HepG2 (cell line): ENCODE data around the gene PTK7. TPM values are rescaled to one million over a fixed set of nuclear protein-coding genes. Genes with fewer than 3 reads are reported as not detected.

ENCODE experiments used
- CHCHD3 ChIP-seq: sonication (generic); formaldehyde crosslinking; IDR thresholded peaks from 2 replicates; pipeline ENCODE4 v1.8.0; 2022; ENCODE audit warnings: mild to moderate bottlenecking, missing genetic modification reagents, moderate library complexity
- GATAD1 ChIP-seq: IDR thresholded peaks from 2 replicates; pipeline ENCODE4 v1.6.1; 2016; ENCODE audit warnings: missing genetic modification reagents, missing compliant biosample characterization
- GPN1 ChIP-seq: sonication (generic); formaldehyde crosslinking; IDR thresholded peaks from 2 replicates; pipeline ENCODE4 v1.5.1; 2020; ENCODE audit warnings: missing genetic modification reagents, borderline replicate concordance
- HIVEP1 ChIP-seq: sonication (generic); formaldehyde crosslinking; IDR thresholded peaks from 2 replicates; pipeline ENCODE4 v1.4.0; 2020; ENCODE audit warnings: mild to moderate bottlenecking, missing genetic modification reagents
- KLF15 ChIP-seq: sonication (generic); formaldehyde crosslinking; IDR thresholded peaks from 2 replicates; pipeline ENCODE4 v1.8.1; 2023; ENCODE audit warnings: borderline replicate concordance, mild to moderate bottlenecking, inconsistent platforms, missing genetic modification reagents, mixed read lengths
- SALL2 ChIP-seq: sonication (generic); formaldehyde crosslinking; IDR thresholded peaks from 2 replicates; pipeline ENCODE4 v1.8.1; 2023; ENCODE audit warnings: mild to moderate bottlenecking, missing genetic modification reagents, inconsistent platforms
- SMARCE1 ChIP-seq: fragments of 450-650 bp; IDR thresholded peaks from 2 replicates; pipeline ENCODE4 v1.6.1; 2017; ENCODE audit warnings: borderline replicate concordance
- TGIF2 ChIP-seq: IDR thresholded peaks from 2 replicates; pipeline ENCODE4 v1.6.1; 2016; ENCODE audit warnings: control low read depth, missing compliant biosample characterization
- ZNF205 ChIP-seq: IDR thresholded peaks from 2 replicates; pipeline ENCODE4 v1.6.1; 2018; ENCODE audit warnings: missing biosample characterization, missing genetic modification reagents
- ZNF350 ChIP-seq: sonication (generic); formaldehyde crosslinking; IDR thresholded peaks from 2 replicates; pipeline ENCODE4 v1.4.0; 2020; ENCODE audit warnings: mild to moderate bottlenecking, low read depth, missing genetic modification reagents, borderline replicate concordance
- ZNF367 ChIP-seq: sonication (generic); formaldehyde crosslinking; IDR thresholded peaks from 2 replicates; pipeline ENCODE4 v1.4.0; 2020; ENCODE audit warnings: missing genetic modification reagents, borderline replicate concordance
- ZNF496 ChIP-seq: sonication (generic); formaldehyde crosslinking; IDR thresholded peaks from 2 replicates; pipeline ENCODE4 v1.8.1; 2023; ENCODE audit warnings: mild to moderate bottlenecking, moderate library complexity, missing genetic modification reagents; ENCODE audit not compliant: insufficient replicate concordance
- ZNF569 ChIP-seq: sonication (generic); formaldehyde crosslinking; IDR thresholded peaks from 2 replicates; pipeline ENCODE4 v1.5.0; 2020; ENCODE audit warnings: mild to moderate bottlenecking, missing genetic modification reagents, moderate library complexity, borderline replicate concordance
- ZSCAN20 ChIP-seq: sonication (generic); formaldehyde crosslinking; IDR thresholded peaks from 2 replicates; pipeline ENCODE4 v1.4.0; 2020; ENCODE audit warnings: missing genetic modification reagents, mild to moderate bottlenecking, borderline replicate concordance
- polyA plus RNA-seq, 8 experiments: library from polyadenylated mRNA; depleted of rRNA in 3 of 8; stranded (reverse) in 7 of 8; unstranded in 1 of 8; fragments of >200 nt; fragmentation: Illumina TruSeq in 4 of 8; extraction: Trizol in 4 of 8; gene quantifications; 2 replicates each; pipeline versions ENCODE4 v1.2.1 to v1.2.3, GENCODE V29; 2011 to 2016; ENCODE audit warnings: low read depth in 4 of 8, missing spikeins in 1 of 8, mixed read lengths in 1 of 8; ENCODE audit not compliant: insufficient read depth in 1 of 8
- total RNA-seq, 5 experiments: library from RNA; depleted of rRNA; stranded (reverse); fragments of >200 nt; fragmentation: Illumina TruSeq; extraction: Trizol; gene quantifications; 2 replicates each; pipeline ENCODE4 v1.2.3, GENCODE V29; 2016; ENCODE audit warnings: low read depth in 1 of 5
- TF ChIP-seq, protein P1 (sequence below): sonication (generic); formaldehyde crosslinking; conservative IDR thresholded peaks from 2 replicates; pipeline ENCODE4 v1.4.0; 2020; ENCODE audit warnings: missing genetic modification reagents
- TF ChIP-seq, protein P2 (sequence below): sonication (generic); formaldehyde crosslinking; IDR thresholded peaks from 2 replicates; pipeline ENCODE4 v1.4.0; 2020; ENCODE audit warnings: missing genetic modification reagents
- TF ChIP-seq, protein P3 (sequence below): sonication (generic); formaldehyde crosslinking; IDR thresholded peaks from 2 replicates; pipeline ENCODE4 v1.5.0; 2020; ENCODE audit warnings: missing genetic modification reagents
- TF ChIP-seq, protein P4 (sequence below): sonication (generic); formaldehyde crosslinking; IDR thresholded peaks from 2 replicates; pipeline ENCODE4 v1.5.1; 2020; ENCODE audit warnings: missing genetic modification reagents, mild to moderate bottlenecking, borderline replicate concordance
- TF ChIP-seq, protein P5 (sequence below): sonication (generic); formaldehyde crosslinking; IDR thresholded peaks from 2 replicates; pipeline ENCODE4; 2020; ENCODE audit warnings: missing genetic modification reagents, mild to moderate bottlenecking, borderline replicate concordance

PTK7 gene
- total and polyA plus RNA-seq, 2 of the 13 experiments (the other 11 are each of a cell fraction or from before 2014, with no cell fraction given), result 98.5 to 99.8 TPM

DNA sequence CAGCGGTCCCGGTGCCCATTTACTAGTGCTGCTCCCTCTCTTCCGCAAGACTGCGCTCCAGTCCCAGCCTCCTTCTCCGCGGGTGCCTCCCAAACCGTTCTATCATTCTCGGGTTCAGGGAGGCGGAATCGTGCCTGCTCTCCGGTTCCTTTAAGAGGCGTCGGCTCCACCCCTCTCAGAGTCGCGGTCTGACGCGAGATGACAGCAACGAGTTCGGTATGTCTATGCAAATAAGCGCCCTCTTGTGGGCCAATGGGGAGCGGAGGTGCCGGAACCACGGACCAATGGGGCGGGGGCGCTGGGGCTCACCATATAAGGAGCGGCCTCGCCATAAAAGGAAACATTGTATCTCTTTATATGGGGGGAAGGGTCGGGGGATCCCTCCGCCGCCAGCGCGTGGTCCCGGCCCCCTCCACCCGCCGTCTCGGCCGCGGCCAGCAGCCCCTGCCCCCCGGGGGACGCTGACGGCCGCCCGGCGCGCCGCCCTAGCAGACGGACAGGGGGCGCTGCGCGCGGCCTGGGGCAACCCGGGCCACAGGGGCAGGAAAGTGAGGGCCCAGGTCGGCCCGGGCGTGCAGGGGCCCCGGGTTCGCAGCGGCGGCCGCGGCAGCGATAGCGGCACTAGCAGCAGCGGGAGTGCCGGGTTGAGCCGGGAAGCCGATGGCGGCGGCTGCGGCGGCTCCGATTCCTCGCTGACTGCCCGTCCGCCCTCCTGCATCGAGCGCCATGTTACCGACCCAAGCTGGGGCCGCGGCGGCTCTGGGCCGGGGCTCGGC, 95.0 kb downstream of the PTK7 start, which contains the start of gene SRF (continued):
- TF ChIP-seq, protein P1, sequence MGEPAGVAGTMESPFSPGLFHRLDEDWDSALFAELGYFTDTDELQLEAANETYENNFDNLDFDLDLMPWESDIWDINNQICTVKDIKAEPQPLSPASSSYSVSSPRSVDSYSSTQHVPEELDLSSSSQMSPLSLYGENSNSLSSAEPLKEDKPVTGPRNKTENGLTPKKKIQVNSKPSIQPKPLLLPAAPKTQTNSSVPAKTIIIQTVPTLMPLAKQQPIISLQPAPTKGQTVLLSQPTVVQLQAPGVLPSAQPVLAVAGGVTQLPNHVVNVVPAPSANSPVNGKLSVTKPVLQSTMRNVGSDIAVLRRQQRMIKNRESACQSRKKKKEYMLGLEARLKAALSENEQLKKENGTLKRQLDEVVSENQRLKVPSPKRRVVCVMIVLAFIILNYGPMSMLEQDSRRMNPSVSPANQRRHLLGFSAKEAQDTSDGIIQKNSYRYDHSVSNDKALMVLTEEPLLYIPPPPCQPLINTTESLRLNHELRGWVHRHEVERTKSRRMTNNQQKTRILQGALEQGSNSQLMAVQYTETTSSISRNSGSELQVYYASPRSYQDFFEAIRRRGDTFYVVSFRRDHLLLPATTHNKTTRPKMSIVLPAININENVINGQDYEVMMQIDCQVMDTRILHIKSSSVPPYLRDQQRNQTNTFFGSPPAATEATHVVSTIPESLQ (CRISPR knock-in tag), result no peak
- TF ChIP-seq GPN1 (CRISPR knock-in tag) (no peak), SMARCE1 (no peak), HIVEP1 (CRISPR knock-in tag) (peak; percentile 98), ZNF350 (no peak; the same call in 1 of the 2 replicates), ZNF367 (CRISPR knock-in tag) (peak; percentile 75; the same call in 1 of the 2 replicates), TGIF2 (CRISPR knock-in tag) (0 out of 2 replicates have a peak, but pooled peaks have one; percentile 27), SALL2 (peak; percentile 94), ZNF496 (CRISPR knock-in tag) (no peak), ZNF569 (CRISPR knock-in tag) (no peak), ZSCAN20 (CRISPR knock-in tag) (peak; percentile 62), KLF15 (CRISPR knock-in tag) (no peak), ZNF205 (CRISPR knock-in tag) (peak; percentile 12; the same call in 1 of the 2 replicates), CHCHD3 (no peak; the same call in 1 of the 2 replicates), GATAD1 (CRISPR knock-in tag) (peak; percentile 53; the same call in 1 of the 2 replicates)
- TF ChIP-seq, protein P2, sequence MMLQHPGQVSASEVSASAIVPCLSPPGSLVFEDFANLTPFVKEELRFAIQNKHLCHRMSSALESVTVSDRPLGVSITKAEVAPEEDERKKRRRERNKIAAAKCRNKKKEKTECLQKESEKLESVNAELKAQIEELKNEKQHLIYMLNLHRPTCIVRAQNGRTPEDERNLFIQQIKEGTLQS (CRISPR knock-in tag), result 0 out of 2 replicates have a peak, but pooled peaks have one; percentile 7
- TF ChIP-seq, protein P3, sequence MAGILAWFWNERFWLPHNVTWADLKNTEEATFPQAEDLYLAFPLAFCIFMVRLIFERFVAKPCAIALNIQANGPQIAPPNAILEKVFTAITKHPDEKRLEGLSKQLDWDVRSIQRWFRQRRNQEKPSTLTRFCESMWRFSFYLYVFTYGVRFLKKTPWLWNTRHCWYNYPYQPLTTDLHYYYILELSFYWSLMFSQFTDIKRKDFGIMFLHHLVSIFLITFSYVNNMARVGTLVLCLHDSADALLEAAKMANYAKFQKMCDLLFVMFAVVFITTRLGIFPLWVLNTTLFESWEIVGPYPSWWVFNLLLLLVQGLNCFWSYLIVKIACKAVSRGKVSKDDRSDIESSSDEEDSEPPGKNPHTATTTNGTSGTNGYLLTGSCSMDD, result 0 out of 2 replicates have a peak, but pooled peaks have one; percentile 66
- TF ChIP-seq, protein P4, sequence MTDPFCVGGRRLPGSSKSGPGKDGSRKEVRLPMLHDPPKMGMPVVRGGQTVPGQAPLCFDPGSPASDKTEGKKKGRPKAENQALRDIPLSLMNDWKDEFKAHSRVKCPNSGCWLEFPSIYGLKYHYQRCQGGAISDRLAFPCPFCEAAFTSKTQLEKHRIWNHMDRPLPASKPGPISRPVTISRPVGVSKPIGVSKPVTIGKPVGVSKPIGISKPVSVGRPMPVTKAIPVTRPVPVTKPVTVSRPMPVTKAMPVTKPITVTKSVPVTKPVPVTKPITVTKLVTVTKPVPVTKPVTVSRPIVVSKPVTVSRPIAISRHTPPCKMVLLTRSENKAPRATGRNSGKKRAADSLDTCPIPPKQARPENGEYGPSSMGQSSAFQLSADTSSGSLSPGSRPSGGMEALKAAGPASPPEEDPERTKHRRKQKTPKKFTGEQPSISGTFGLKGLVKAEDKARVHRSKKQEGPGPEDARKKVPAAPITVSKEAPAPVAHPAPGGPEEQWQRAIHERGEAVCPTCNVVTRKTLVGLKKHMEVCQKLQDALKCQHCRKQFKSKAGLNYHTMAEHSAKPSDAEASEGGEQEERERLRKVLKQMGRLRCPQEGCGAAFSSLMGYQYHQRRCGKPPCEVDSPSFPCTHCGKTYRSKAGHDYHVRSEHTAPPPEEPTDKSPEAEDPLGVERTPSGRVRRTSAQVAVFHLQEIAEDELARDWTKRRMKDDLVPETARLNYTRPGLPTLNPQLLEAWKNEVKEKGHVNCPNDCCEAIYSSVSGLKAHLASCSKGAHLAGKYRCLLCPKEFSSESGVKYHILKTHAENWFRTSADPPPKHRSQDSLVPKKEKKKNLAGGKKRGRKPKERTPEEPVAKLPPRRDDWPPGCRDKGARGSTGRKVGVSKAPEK (CRISPR knock-in tag), result no peak
- TF ChIP-seq, protein P5, sequence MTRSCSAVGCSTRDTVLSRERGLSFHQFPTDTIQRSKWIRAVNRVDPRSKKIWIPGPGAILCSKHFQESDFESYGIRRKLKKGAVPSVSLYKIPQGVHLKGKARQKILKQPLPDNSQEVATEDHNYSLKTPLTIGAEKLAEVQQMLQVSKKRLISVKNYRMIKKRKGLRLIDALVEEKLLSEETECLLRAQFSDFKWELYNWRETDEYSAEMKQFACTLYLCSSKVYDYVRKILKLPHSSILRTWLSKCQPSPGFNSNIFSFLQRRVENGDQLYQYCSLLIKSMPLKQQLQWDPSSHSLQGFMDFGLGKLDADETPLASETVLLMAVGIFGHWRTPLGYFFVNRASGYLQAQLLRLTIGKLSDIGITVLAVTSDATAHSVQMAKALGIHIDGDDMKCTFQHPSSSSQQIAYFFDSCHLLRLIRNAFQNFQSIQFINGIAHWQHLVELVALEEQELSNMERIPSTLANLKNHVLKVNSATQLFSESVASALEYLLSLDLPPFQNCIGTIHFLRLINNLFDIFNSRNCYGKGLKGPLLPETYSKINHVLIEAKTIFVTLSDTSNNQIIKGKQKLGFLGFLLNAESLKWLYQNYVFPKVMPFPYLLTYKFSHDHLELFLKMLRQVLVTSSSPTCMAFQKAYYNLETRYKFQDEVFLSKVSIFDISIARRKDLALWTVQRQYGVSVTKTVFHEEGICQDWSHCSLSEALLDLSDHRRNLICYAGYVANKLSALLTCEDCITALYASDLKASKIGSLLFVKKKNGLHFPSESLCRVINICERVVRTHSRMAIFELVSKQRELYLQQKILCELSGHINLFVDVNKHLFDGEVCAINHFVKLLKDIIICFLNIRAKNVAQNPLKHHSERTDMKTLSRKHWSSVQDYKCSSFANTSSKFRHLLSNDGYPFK (CRISPR knock-in tag), result peak; percentile 42; the same call in 1 of the 2 replicates
